Measurements from ENCODE around the gene CST7.

The CST7 gene

DNA sequence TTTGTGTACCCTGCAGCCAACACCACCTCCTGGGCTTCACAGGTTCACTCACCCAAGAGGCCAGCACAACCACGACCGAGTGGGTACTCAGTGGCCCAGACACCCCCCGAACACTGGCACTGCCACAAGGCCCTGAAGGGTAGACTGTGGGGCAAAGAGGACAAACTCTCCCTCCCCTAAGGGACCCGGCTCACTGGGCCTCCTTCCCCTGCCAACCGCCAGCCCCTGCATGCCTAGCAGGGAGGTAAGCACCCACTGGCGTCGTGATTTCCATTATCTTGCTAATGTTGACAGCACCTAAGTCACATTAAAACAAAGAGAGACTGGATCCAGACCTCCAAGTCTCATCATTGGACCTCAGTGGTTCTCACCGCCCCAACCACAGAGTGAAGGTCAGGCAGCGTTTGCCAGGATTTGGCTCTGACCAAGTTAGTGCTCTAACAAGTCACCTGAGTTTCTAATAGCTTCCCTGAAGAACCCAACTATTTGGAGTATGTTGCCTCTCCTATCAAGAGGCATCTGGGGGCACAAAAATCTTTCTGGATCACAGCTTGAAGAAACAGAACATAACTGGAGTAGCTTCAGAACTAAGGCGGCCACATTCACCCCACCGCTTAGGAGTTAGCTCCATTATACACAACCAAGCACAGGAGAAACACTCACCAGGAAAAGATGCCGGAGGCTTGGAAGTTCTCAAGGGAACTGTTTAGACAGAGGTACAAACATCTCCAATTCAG is 57.5 kb downstream of the CST7 start:
- Histone ChIP-seq H3K4me2 (ENCODE audit: low read depth, low read length, poor library complexity, severe bottlenecking) (no peak overlapping the region), H3K27ac (ENCODE audit: low read depth, low read length) (no peak overlapping the region), H3F3A (ENCODE audit: insufficient read depth) (no peaks in the 10 kb centered on the region), H3K9me3 (ENCODE audit: insufficient read depth, low read length) (no peaks in the 10 kb centered on the region), H3K79me2 (ENCODE audit: insufficient read depth, low read length) (no peaks in the 10 kb centered on the region), H3K27me3 (ENCODE audit: low read length) (no peaks in the 10 kb centered on the region), H3K36me3 (ENCODE audit: low read length) (no peaks in the 10 kb centered on the region), H4K20me1 (ENCODE audit: low read depth, low read length) (no peaks in the 10 kb centered on the region), H3K9me2 (replicated peaks; ENCODE audit: insufficient read depth, low read length) (no peaks in the 10 kb centered on the region), H2AFZ (ENCODE audit: low read depth, low read length, severe bottlenecking) (no peak overlapping the region), H3K4me3 (ENCODE audit: insufficient read depth, low read length, poor library complexity, severe bottlenecking) (no peak overlapping the region), H3K9ac (ENCODE audit: low read length) (no peak overlapping the region)
- TF ChIP-seq, protein P1, sequence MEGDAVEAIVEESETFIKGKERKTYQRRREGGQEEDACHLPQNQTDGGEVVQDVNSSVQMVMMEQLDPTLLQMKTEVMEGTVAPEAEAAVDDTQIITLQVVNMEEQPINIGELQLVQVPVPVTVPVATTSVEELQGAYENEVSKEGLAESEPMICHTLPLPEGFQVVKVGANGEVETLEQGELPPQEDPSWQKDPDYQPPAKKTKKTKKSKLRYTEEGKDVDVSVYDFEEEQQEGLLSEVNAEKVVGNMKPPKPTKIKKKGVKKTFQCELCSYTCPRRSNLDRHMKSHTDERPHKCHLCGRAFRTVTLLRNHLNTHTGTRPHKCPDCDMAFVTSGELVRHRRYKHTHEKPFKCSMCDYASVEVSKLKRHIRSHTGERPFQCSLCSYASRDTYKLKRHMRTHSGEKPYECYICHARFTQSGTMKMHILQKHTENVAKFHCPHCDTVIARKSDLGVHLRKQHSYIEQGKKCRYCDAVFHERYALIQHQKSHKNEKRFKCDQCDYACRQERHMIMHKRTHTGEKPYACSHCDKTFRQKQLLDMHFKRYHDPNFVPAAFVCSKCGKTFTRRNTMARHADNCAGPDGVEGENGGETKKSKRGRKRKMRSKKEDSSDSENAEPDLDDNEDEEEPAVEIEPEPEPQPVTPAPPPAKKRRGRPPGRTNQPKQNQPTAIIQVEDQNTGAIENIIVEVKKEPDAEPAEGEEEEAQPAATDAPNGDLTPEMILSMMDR (IDR thresholded peaks at IDR 0.05; ENCODE audit: insufficient read depth, low read length, poor library complexity, severe bottlenecking), result no peak
- no peak for TF ChIP-seq EZH2phosphoT487 (conservative IDR thresholded peaks at IDR 0.05; ENCODE audit: low read length)

DNA sequence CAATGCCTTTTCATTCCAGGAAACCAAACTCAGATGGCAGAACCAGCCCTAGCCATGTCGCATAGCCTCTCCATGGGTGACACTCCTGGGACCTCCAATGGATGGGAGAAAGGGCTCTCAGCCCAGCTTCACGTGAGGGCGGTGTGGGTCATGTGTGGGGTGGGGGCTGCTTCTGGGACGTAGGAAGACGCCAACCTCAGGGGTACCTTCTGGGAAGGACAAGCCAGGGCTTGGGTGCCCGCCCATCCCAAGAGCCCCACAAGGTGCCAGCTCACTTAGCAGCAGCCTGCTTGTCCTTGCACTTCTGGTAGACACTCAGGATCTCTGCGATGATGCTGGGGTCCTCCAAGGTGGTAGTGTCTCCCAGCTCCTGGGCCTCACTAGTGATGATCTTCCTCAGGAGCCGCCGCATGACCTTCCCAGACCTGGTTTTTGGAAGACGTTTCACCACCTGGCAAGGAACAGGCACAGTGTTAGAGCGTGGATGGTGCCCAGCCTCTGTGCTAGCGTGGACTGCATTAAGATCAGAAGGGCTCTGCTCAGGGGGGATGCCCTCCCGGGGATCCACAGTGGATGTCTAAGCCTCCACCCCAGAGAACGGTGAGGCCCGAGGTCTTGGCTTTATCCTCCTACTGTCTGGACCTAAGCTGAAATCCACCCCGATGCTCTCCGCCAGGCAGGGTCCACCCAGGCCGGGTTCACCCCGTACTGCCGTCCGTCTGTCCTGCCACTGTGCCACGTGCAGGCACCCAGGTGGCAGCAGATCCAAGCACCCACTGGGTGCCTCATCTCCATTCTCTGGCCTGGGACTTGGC is 58.6 kb downstream of the CST7 start:
- H3K79me2 ChIP-seq (ENCODE audit: insufficient read depth, low read length), result no peaks in the 10 kb centered on the region
- no peaks in the 10 kb centered on the region for H3K27me3 ChIP-seq (ENCODE audit: low read length)
- no peaks in the 10 kb centered on the region for H3F3A ChIP-seq (ENCODE audit: insufficient read depth)
- H3K9me3 ChIP-seq (ENCODE audit: insufficient read depth, low read length), result no peaks in the 10 kb centered on the region
- H3K4me2 ChIP-seq (ENCODE audit: low read depth, low read length, poor library complexity, severe bottlenecking), result no peak overlapping the region
- no peak overlapping the region for H3K9ac ChIP-seq (ENCODE audit: low read length)
- no peaks in the 10 kb centered on the region for H4K20me1 ChIP-seq (ENCODE audit: low read depth, low read length)
- no peak overlapping the region for H3K27ac ChIP-seq (ENCODE audit: low read depth, low read length)
- no peak overlapping the region for H3K4me3 ChIP-seq (ENCODE audit: insufficient read depth, low read length, poor library complexity, severe bottlenecking)
- H3K36me3 ChIP-seq (ENCODE audit: low read length), result no peaks in the 10 kb centered on the region
- no peaks in the 10 kb centered on the region for H3K9me2 ChIP-seq (replicated peaks; ENCODE audit: insufficient read depth, low read length)
- no peak overlapping the region for H2AFZ ChIP-seq (ENCODE audit: low read depth, low read length, severe bottlenecking)
- TF ChIP-seq, protein P1 (IDR thresholded peaks at IDR 0.05; ENCODE audit: insufficient read depth, low read length, poor library complexity, severe bottlenecking), result no peak
- TF ChIP-seq EZH2phosphoT487 (conservative IDR thresholded peaks at IDR 0.05; ENCODE audit: low read length), result no peak

DNA sequence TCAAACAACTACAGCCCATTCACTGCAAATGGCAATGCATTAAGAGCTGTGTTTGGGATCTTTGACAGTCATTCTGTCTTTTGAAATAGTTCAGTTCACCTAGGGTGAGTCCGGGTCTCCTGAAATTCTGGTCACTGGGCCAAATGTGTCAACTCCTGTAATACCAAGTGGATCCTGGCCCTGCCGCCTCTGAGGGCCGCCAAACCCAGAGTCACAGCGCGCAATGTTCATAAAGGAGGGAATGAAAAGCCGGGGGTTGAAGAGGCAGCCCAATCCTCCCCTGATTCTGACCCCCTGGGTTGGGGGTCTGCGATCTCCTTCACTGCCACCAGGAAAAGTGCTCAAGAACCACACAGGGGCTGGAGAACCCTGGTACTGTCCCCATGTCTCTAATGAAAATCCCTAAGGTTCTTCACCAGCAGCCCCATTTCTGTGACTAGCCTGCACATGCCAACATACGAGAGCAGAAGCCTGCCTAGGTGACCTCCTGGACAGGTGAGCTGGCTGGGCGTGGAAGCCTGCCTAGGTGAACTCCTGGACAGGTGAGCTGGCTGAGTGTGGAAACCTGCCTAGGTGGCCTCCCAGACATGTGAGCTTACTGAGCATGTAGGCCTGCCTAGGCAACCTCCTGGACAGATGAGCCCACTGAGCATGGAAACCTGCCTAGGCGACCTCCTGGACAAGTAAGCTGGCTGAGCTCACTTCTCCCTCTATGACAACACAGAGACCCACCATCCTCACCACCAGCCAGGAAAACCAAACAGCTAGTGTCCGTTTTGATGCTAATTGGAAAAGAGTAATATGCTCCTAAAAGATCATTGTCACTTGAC is 59.5 kb downstream of the CST7 start:
- Histone ChIP-seq H3F3A (ENCODE audit: insufficient read depth) (no peaks in the 10 kb centered on the region), H3K79me2 (ENCODE audit: insufficient read depth, low read length) (no peaks in the 10 kb centered on the region), H3K4me2 (ENCODE audit: low read depth, low read length, poor library complexity, severe bottlenecking) (no peak overlapping the region), H3K9me3 (ENCODE audit: insufficient read depth, low read length) (no peaks in the 10 kb centered on the region), H4K20me1 (ENCODE audit: low read depth, low read length) (no peaks in the 10 kb centered on the region), H3K4me3 (ENCODE audit: insufficient read depth, low read length, poor library complexity, severe bottlenecking) (no peak overlapping the region), H3K27me3 (ENCODE audit: low read length) (no peaks in the 10 kb centered on the region), H2AFZ (ENCODE audit: low read depth, low read length, severe bottlenecking) (no peak overlapping the region), H3K27ac (ENCODE audit: low read depth, low read length) (no peak overlapping the region), H3K9ac (ENCODE audit: low read length) (no peak overlapping the region), H3K36me3 (ENCODE audit: low read length) (no peaks in the 10 kb centered on the region), H3K9me2 (replicated peaks; ENCODE audit: insufficient read depth, low read length) (no peaks in the 10 kb centered on the region)
- TF ChIP-seq, protein P1 (IDR thresholded peaks at IDR 0.05; ENCODE audit: insufficient read depth, low read length, poor library complexity, severe bottlenecking), result no peak
- no peak for TF ChIP-seq EZH2phosphoT487 (conservative IDR thresholded peaks at IDR 0.05; ENCODE audit: low read length)
